Measurements from ENCODE around the gene ANKLE1. TPM values are rescaled to one million over a fixed set of nuclear protein-coding genes. Genes with fewer than 3 reads are reported as not detected.

The ANKLE1 gene
- total RNA-seq, 4 donors from 2014 or later: 0.44 to 2.1 (median 0.90) TPM

GRCh38 chr19:17300992-17301619, 19.4 kb downstream of the ANKLE1 start:
- TF ChIP-seq POLR2A (IDR thresholded peaks at IDR 0.05): no peak
- no peak for TF ChIP-seq EP300 (IDR thresholded peaks at IDR 0.05)
- TF ChIP-seq, protein P1, sequence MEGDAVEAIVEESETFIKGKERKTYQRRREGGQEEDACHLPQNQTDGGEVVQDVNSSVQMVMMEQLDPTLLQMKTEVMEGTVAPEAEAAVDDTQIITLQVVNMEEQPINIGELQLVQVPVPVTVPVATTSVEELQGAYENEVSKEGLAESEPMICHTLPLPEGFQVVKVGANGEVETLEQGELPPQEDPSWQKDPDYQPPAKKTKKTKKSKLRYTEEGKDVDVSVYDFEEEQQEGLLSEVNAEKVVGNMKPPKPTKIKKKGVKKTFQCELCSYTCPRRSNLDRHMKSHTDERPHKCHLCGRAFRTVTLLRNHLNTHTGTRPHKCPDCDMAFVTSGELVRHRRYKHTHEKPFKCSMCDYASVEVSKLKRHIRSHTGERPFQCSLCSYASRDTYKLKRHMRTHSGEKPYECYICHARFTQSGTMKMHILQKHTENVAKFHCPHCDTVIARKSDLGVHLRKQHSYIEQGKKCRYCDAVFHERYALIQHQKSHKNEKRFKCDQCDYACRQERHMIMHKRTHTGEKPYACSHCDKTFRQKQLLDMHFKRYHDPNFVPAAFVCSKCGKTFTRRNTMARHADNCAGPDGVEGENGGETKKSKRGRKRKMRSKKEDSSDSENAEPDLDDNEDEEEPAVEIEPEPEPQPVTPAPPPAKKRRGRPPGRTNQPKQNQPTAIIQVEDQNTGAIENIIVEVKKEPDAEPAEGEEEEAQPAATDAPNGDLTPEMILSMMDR (IDR thresholded peaks at IDR 0.05): no peak
- no peak for DNase-seq (ENCODE audit: low spot score in 2 of 2)
- Histone ChIP-seq H3K36me3 (peaks cover 0 to 37% (median 0%) of the 10 kb centered on the region in 3 donors), H3K9me3 (peaks cover 0 to 3% (median 0%) of the 10 kb centered on the region in 4 donors), H3K27me3 (no peaks in the 10 kb centered on the region), H3K27ac (no peak overlapping the region), H3K4me3 (no peak overlapping the region), H3K4me1 (peaks cover 0 to 36% (median 23%) of the 10 kb centered on the region in 4 donors)
- WGBS, 2 donors: 94 to 97% methylated on average over 14 to 50 of the region's 51 CpGs

- peaks cover 0 to 29% (median 0%) of the 10 kb centered on the region in 3 donors for H3K36me3 ChIP-seq
- H3K9me3 ChIP-seq: peaks cover 0 to 3% (median 0%) of the 10 kb centered on the region in 4 donors
- H3K4me1 ChIP-seq: peaks cover 0 to 51% (median 33%) of the 10 kb centered on the region in 4 donors
- H3K27me3 ChIP-seq: no peaks in the 10 kb centered on the region
- DNase-seq (ENCODE audit: low spot score in 2 of 2): no peak
- 17 to 21% methylated on average over 2 to 14 of the region's 29 CpGs for WGBS, 2 donors
- H3K27ac ChIP-seq: peak overlapping the region; percentile 23 to 90 (median 84)
- TF ChIP-seq, protein P1 (IDR thresholded peaks at IDR 0.05): no peak
- TF ChIP-seq POLR2A (IDR thresholded peaks at IDR 0.05) (no peak), EP300 (IDR thresholded peaks at IDR 0.05) (no peak)
- H3K4me3 ChIP-seq: peak overlapping the region; percentile 51 to 94 (median 79)
Measured at GRCh38 chr19:17302391-17303166, 20.9 kb downstream of the ANKLE1 start.

DNA sequence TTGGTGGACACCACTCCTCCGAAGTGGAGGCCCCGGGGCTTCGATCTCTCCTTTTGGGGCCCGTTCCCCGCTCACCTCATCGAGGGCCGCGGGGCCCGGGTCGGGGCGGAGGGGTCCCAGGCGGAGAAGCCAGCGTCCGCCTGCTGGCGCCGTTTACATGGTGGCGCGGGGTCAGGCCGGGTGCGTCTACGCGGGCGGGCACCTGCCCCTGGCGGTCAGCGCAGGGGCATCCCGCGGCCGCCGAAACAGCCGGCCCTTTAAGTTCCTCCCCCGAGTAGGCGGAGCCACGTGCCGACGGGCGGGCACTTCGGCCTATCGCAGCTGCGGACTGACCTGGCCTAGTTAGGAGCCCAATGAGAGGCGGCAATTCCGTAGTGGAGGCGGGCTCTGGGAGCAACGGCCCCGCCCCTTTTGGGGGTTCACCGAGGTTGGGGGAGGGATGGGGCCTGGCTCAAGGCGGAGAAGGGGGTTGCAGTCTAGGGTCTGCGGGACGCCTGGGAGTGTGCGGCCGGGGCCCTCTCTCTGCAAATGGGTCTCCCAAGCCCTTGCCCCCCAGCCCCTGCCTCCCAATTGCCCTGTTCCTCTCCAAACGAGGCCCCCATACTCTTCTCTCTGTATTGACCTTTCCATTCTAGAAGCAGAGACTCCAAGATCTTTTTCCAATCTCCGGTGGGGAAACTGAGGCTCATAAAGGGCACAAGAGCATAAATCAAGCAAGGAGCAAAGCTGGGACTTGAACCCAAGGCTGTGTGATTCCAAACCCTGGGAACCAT, 21.7 kb downstream of the ANKLE1 start, which contains the start of gene ABHD8:
ABHD8 (minus strand) TSS at position 259 of the 773 bp plus-strand sequence. CDS start 1,809 bp downstream, outside the sequence.
- WGBS, 2 donors: 4 to 5% methylated on average over 8 to 10 of the region's 52 CpGs
- peak within 1 kb of the TSS; percentile 51 to 94 (median 79) for H3K4me3 ChIP-seq
- H3K27ac ChIP-seq: peak within 1 kb of the TSS; percentile 23 to 90 (median 84)
- peaks cover 0 to 51% (median 33%) of the 10 kb centered on the region in 4 donors for H3K4me1 ChIP-seq
- no peaks in the 10 kb centered on the region for H3K9me3 ChIP-seq
- TF ChIP-seq, protein P1 (IDR thresholded peaks at IDR 0.05): peak; percentile 43 to 95 (median 82)
- peak; percentile 8 to 72 for TF ChIP-seq EP300 (IDR thresholded peaks at IDR 0.05)
- peak in 1 of 2 donors; percentile 77 for TF ChIP-seq POLR2A (IDR thresholded peaks at IDR 0.05)
- peaks cover 0 to 22% (median 0%) of the 10 kb centered on the region in 3 donors for H3K36me3 ChIP-seq
- DNase-seq (ENCODE audit: low spot score in 2 of 2): peak; percentile 91 to 92
- no peaks in the 10 kb centered on the region for H3K27me3 ChIP-seq

- TF ChIP-seq, protein P1 (IDR thresholded peaks at IDR 0.05): no peak
- TF ChIP-seq EP300 (IDR thresholded peaks at IDR 0.05) (no peak), POLR2A (IDR thresholded peaks at IDR 0.05) (no peak)
Measured at GRCh38 chr19:17303940-17304267, 22.2 kb downstream of the ANKLE1 start.

More at GRCh38 chr19:17303940-17304267, 22.2 kb downstream of the ANKLE1 start:
- peak overlapping the region in 2 of 4 donors; percentile 79 for H3K4me3 ChIP-seq
- no peaks in the 10 kb centered on the region for H3K9me3 ChIP-seq
- WGBS, 2 donors: 29 to 54% methylated on average over 12 of the region's 12 CpGs
- peaks cover 0 to 56% (median 33%) of the 10 kb centered on the region in 4 donors for H3K4me1 ChIP-seq
- H3K27me3 ChIP-seq: no peaks in the 10 kb centered on the region
- peak overlapping the region; percentile 23 to 90 (median 84) for H3K27ac ChIP-seq
- DNase-seq (ENCODE audit: low spot score in 2 of 2): no peak
- peaks cover 0 to 16% (median 0%) of the 10 kb centered on the region in 3 donors for H3K36me3 ChIP-seq

Data from tibial nerve (tissue), 4 donors.